ENCODE results near the gene DCLRE1B. TPM values are rescaled to one million over a fixed set of nuclear protein-coding genes. Genes with fewer than 3 reads are reported as not detected.

DCLRE1B gene
- total RNA-seq, 1 donor from 2014 or later: 1.4 TPM

DNA sequence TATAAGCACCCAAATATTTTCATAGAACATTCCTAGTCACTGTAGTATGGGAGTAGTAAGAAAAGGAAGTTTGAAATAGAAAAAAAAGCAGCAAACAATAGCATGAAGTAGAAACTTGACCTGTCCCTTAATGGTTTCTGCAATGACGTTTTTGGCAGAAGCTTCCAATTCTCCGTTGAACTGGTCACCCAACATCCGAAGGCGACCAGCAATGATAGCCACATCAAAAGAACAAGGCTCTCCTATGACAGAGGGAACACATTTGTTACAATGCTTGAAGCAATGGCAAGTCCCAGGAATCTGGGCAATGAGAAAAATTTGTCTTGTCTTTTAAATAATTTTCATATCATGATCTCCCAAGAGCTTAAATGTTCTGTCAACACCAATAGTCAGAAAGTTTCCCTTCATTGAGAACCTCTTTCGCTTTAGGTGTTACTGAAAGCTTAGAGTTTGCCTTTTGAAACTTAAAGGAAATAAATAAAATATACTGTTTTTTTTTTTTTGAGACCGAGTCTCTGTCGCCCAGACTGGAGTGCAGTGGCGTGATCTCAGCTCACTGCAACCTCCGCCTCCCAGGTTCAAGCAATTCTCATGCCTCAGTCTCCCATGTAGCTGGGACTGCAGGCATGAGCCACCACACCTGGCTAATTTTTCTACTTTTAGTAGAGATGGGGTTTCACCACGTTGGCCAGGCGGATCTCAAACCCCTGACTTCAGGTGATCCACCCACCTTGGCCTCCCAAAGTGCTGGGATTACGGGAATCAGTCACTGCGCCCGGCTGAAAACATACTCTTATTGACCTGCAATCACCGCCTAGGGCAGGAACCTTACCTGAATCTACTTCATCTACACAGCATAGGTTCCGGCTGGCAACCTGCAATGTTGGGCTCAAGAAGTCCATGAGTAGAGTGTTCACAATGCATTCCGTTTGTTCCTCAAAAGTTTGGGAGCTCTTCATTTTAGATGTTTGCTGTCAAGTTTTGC is 18.4 kb upstream of the DCLRE1B start:
- no peak for DNase-seq (ENCODE audit: low read depth in 2 of 2)

GRCh38 chr1:113887402-113888175 is 17.5 kb upstream of the DCLRE1B start, which contains the start of gene BCL2L15:
BCL2L15 (minus strand) TSS chr1:113887581; CDS start chr1:113887375, 206 bp downstream.
- DNase-seq (ENCODE audit: low read depth in 2 of 2): no peak

DNA sequence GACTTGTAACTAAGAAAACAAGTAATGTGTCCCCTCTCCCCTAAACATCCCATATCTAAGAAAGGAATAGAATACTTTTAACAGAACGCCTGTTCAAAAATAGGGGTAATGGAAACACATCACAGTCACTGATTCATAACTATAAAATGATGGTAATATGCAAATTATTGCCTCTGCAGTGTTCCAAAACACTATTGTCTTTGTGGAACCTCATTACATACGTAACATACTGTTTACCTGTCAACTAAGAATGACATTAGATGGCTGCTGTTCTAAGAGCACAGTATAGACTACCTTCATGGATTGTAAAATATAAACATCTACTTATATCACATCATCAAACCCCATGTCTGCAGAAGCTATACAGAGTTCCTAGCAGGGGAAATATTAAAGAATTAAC is 14.3 kb upstream of the DCLRE1B start:
- DNase-seq (ENCODE audit: low read depth in 2 of 2): no peak

DNA sequence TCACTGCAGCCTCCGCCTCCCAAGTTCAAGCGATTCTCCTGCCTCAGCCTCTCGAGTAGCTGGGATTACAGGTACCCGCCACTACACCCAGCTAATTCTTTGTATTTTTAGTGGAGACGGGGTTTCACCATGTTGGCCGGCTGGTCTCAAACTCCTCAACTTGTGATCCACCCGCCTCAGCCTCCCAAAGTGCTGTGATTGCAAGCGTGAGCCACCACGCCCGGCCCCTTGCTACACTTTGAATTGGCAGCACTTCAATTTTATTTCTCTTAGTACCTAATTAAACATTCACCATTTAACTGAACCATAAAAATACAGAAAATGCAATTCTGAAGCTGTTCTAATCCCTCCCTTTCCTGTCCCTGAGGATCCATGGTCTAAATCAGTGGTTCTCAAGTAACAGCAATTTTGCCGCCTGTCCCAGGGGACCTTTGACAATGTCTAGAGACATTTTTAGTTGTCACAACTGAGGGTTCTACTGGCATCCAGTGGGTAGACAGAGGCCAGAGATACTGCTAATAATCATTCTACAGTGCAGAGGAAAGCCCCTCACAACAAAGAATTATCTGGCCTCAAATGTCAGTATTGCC is 13.4 kb upstream of the DCLRE1B start:
- DNase-seq (ENCODE audit: low read depth in 2 of 2): no peak

DNA sequence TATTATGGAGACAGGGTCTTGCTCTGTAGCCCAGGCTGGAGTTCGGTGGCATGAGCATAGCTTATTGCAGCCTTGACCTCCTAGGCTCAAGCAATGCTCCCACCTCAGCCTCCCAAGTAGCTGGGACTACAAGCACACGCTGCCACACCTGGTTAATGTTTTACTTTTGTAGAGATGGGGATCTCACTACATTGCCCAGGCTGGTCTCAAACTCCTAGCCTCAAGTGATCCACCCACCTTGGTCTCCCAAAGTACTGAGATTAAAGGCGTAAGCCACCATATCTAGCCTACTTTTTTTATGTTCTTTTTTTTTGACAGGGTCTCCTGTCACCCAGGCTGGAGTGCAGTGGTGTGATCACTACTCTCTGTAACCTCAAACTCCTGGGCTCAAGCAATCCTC is 11.9 kb upstream of the DCLRE1B start:
- no peak for DNase-seq (ENCODE audit: low read depth in 2 of 2)

- no peak for DNase-seq (ENCODE audit: low read depth in 2 of 2)
Measured at GRCh38 chr1:113895098-113895497, 10.0 kb upstream of the DCLRE1B start.

DNA sequence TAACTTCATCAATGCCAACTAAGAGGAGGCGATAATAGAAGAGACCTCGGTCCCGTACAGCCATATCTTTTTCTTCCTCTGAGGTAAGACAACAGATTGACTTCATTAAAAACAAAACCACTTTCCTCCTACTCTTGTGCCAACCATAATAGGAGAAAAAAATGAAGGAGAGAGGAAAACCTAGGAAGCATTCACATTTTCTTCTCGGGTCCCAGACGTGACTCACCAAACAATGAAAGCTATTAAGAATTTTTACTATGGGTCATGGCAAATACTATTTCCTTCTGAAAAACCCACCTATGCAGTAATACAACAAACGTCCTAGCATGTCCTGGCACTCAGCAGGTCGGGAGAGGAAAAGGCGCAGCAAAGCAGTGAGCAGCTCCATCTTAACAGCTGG is 9.2 kb upstream of the DCLRE1B start:
- no peak for DNase-seq (ENCODE audit: low read depth in 2 of 2)

DNA sequence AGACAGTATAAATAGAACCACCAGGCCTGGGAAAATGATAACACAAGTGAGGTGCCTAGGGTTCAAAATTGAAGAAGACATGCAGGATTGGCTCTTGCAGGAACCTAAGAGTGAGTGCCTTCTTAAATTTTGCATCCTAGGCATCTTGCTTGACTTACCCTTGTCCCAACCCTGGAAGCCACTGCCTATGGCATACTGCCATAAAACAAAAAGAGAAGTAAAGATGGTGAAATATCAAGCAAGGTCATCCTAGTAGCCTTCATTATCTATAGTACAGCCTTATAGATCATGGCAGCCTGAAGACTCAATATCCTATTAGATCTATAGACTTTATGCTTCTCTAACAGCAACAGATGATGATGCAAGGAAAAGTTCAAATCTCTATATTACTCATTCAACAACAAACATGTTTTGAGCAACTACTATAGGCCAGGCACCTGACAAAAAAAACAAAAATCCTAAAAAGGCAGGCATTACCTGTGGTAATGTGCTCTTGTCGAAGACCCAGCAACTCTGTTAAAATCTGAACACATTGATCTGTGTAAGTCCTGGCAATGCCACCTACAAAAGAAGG is 6.8 kb upstream of the DCLRE1B start:
- no peak for DNase-seq (ENCODE audit: low read depth in 2 of 2)

DNA sequence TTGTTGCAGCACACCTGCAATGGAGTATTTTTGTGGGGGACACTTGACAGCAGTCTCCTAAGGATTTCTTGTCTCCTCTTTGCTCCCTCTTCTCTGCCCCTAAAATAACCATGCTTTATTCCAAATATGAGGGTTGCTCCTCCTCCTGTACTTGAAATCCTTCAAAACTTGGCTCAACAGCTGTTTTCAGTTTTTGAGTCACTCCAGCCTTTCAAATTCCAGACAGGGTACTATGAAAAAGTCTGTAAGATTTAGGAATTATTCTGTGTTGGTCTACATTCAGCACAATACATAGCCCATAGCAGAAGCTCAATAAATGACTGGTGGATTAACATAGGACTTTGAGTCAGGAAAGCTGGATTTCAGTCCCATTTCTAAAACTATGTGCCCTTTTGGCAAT is 6.0 kb upstream of the DCLRE1B start:
- no peak for DNase-seq (ENCODE audit: low read depth in 2 of 2)

DNA sequence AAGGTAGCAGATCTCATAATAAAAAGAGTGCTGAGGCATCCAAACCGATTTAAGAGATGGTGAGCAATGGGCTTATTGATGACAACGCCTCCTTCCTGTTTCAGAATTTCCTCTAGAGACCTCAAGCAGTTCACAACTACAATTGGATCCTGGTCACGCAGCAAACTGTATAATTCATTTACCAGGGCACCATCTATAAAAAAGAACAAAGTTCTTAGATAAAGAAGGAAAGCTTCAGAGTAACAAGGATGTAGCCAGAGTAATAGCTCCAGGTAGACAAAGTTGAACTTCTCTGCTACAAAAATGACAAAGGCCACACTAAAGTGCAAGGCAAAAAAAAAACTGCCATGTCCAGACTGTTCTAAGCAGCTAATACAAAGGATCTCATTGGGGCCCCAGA is 3.9 kb upstream of the DCLRE1B start:
- no peak for DNase-seq (ENCODE audit: low read depth in 2 of 2)

GRCh38 chr1:113903501-113904292 is 1.4 kb upstream of the DCLRE1B start:
- no peak for DNase-seq (ENCODE audit: low read depth in 2 of 2)

DNA sequence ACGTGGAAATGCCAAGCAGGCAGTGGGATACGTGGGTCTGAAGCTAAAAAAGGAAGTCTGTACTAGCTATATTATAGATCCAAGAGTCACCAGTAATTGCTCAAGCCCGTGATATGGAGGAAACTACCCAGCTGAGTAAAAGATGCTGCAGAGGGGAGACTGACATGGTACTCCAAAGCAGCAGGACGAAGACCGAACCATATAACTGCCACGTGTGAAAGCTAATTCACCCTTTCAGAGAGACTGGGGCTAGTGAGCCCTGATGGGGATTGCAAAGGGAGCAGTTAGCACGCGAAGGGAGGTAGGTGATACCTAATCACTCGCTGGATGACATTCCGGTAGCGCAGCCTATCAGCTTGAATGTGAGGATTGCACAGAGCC is 843 bp upstream of the DCLRE1B start:
- peak in 1 of 2 donors; percentile 64 for DNase-seq (ENCODE audit: low read depth in 2 of 2)

GRCh38 chr1:113905435-113905861 is 322 bp downstream of the DCLRE1B start:
- DNase-seq (ENCODE audit: low read depth in 2 of 2): no peak

DNA sequence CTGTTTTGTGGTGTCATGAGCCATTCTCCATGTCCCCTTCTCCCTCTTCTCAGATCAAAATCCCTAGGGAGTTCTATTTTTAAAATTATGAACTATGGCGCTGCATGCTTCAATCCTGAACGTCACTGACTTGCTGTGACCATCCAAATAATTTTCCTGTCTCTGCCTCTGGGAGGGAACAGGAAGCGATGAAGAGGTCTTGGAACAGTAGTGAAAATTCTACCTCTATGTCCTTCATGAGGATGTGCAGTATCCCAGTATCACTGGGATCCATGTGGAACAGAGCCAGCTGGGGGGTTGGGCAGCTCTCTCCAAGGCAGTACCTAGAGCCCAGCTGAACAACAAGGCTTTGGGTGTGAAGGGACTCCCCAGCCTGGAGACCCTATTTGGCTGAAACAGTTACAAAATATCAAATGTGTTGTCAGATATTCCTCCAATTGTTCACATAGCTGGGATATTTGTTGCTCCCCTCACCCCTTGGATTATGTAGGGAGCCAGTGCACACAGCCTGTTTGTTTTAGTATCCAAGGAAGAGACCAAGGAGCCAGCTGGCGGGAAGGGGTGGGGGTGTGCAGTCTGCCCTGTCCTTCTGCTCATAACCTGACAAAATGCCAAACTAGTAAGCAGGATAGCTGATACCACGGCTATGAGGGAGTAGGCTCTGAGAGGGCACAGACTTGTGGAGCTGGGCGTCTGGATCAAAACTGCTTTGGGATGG is 7.6 kb downstream of the DCLRE1B start:
- DNase-seq (ENCODE audit: low read depth in 2 of 2): peak in 1 of 2 donors; percentile 86

- no peak for DNase-seq (ENCODE audit: low read depth in 2 of 2)
Measured at GRCh38 chr1:113913312-113913668, 8.2 kb downstream of the DCLRE1B start.

DNA sequence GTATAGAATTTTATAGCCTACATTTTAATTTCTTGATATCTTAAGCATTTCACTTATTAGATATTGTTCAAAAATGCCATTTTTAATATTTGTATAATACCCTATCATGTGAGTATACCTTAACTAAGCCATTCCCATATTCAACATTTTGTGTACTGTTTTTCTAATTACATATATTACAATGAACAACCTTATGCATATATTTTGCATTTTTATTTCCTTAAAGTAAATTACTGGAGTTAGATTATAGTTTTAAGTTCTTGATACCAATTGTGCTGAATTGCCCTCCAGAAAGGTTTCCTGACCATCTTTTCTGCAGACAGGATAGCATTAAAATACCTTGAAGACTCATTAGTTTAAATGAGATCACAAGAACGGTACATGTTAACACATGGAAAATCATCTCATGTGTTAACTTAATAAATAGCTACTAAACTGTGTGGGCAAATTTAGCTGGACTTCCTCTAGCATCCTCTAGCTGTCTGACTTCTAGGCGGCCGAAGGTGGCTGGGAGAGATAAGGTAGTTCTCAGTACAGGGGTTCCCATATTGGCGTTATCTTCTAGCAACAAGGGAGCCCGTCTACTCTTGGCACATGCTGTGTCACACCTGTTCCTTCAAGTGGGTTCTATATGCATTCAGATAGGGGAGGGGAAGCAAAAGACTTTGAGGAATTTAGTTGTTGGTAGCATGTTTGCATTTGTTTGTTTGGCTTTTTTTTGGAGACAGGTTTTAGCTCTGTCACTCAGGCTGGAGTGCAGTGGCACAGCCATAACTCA is 8.9 kb downstream of the DCLRE1B start:
- no peak for DNase-seq (ENCODE audit: low read depth in 2 of 2)

DNA sequence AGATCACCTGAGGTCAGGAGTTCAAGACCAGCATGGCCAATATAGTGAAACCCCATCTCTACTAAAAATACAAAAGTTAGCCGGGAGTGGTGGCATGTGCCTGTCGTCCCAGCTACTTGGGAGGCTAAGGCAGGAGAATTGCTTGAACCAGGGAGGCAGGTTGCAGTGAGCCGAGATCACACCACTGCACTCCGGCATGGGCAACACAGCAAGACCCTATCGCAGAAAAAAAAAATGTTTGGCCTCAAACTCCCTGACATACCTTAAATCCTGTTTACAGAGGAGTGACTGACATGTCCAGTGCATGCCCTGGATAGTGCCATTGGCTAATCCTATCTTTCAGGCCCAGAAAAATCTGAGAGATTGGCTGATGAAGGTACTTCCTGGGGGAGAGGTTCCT is 11.8 kb downstream of the DCLRE1B start:
- no peak for DNase-seq (ENCODE audit: low read depth in 2 of 2)

DNA sequence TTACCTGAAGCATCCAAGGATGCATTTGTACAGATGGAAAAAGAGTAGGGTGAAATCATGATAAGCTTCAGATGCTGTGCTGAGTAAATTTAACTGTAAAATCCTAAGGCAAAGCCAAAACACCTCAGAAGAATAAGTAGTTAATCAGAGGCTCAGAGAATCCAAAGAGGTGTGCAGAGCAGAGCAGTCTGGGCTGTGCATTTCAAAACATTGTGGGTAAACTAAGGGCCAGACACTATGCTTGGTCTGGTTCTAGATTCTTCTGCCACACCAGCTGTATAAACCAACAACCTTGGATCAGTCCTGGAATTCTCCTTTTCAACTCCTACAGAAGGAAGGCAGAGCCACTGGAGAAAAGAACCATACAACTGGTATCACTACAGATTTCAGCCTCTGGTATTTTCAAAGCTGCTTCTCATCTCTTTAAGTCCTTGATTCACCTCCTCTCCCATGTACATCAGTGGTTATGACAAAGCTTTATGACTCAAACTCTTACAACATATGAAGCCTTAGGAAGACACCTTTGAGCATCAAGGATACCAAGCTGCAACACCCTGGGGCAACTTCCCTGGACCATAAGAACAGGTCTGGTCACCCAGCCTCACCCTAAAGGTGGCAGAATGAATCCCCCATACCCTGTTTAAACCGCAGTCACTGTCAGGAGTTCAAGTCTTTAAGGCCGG is 12.4 kb downstream of the DCLRE1B start:
- DNase-seq (ENCODE audit: low read depth in 2 of 2): no peak

DNA sequence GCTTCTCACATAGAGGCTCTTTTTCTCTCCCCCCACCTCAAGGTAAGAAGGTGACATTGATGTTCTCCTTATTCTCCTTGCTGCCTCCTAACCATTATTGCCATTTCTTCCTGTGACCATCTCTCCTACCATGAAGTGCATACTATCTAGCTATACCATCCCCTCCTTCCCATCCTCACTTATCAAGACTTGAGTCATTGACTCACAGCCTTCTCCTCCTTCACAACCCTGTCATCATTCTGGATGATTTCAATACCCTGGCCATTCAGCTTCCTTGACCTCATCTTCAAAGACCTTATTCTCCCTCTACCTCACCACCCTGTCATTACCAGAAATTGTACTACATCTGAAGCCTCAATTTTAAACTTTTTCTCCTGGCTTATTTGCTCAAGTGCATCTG is 13.1 kb downstream of the DCLRE1B start:
- no peak for DNase-seq (ENCODE audit: low read depth in 2 of 2)

Data from lung microvascular endothelial cell (primary cell).